ENCODE results near the gene PARP12.

DNA sequence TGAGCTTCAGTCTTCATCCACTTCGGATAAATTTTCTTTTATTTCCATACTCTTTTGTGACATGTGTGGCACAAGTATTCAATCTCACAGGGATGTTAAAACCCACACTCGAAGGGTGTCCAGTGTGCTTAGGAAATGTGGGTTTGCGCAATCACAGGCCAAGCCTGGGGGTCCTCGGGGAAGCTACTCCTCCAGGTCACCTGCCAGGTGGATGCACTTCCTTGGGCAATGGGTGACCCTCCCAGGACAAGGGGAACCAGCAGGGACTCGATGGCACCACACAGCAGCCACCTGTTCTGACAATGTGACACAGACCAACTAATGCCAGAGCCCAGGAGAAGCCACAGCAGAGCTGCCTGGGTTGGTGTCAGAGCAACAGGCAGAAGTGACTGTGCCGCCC, 39.0 kb downstream of the PARP12 start:
- TF ChIP-seq ZNF585B (tag by site-specific recombination; IDR thresholded peaks at IDR 0.05) = no peak
- TF ChIP-seq, protein P1, sequence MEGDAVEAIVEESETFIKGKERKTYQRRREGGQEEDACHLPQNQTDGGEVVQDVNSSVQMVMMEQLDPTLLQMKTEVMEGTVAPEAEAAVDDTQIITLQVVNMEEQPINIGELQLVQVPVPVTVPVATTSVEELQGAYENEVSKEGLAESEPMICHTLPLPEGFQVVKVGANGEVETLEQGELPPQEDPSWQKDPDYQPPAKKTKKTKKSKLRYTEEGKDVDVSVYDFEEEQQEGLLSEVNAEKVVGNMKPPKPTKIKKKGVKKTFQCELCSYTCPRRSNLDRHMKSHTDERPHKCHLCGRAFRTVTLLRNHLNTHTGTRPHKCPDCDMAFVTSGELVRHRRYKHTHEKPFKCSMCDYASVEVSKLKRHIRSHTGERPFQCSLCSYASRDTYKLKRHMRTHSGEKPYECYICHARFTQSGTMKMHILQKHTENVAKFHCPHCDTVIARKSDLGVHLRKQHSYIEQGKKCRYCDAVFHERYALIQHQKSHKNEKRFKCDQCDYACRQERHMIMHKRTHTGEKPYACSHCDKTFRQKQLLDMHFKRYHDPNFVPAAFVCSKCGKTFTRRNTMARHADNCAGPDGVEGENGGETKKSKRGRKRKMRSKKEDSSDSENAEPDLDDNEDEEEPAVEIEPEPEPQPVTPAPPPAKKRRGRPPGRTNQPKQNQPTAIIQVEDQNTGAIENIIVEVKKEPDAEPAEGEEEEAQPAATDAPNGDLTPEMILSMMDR (tag by site-specific recombination; IDR thresholded peaks at IDR 0.05) = no peak
- TF ChIP-seq, protein P2, sequence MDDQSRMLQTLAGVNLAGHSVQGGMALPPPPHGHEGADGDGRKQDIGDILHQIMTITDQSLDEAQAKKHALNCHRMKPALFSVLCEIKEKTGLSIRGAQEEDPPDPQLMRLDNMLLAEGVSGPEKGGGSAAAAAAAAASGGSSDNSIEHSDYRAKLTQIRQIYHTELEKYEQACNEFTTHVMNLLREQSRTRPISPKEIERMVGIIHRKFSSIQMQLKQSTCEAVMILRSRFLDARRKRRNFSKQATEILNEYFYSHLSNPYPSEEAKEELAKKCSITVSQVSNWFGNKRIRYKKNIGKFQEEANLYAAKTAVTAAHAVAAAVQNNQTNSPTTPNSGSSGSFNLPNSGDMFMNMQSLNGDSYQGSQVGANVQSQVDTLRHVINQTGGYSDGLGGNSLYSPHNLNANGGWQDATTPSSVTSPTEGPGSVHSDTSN (CRISPR knock-in tag; IDR thresholded peaks at IDR 0.05) = no peak
- no peak for TF ChIP-seq ZNF510 (tag by site-specific recombination; IDR thresholded peaks at IDR 0.05; ENCODE audit: insufficient replicate concordance)
- no peak for TF ChIP-seq ZNF501 (tag by site-specific recombination; IDR thresholded peaks at IDR 0.05)
- TF ChIP-seq, protein P3, sequence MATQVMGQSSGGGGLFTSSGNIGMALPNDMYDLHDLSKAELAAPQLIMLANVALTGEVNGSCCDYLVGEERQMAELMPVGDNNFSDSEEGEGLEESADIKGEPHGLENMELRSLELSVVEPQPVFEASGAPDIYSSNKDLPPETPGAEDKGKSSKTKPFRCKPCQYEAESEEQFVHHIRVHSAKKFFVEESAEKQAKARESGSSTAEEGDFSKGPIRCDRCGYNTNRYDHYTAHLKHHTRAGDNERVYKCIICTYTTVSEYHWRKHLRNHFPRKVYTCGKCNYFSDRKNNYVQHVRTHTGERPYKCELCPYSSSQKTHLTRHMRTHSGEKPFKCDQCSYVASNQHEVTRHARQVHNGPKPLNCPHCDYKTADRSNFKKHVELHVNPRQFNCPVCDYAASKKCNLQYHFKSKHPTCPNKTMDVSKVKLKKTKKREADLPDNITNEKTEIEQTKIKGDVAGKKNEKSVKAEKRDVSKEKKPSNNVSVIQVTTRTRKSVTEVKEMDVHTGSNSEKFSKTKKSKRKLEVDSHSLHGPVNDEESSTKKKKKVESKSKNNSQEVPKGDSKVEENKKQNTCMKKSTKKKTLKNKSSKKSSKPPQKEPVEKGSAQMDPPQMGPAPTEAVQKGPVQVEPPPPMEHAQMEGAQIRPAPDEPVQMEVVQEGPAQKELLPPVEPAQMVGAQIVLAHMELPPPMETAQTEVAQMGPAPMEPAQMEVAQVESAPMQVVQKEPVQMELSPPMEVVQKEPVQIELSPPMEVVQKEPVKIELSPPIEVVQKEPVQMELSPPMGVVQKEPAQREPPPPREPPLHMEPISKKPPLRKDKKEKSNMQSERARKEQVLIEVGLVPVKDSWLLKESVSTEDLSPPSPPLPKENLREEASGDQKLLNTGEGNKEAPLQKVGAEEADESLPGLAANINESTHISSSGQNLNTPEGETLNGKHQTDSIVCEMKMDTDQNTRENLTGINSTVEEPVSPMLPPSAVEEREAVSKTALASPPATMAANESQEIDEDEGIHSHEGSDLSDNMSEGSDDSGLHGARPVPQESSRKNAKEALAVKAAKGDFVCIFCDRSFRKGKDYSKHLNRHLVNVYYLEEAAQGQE (tag by site-specific recombination; IDR thresholded peaks at IDR 0.05) = no peak
- no peak for TF ChIP-seq ZFP3 (tag by site-specific recombination; IDR thresholded peaks at IDR 0.05; ENCODE audit: low read depth)
- TF ChIP-seq ZNF138 (tag by site-specific recombination; IDR thresholded peaks at IDR 0.05; ENCODE audit: borderline replicate concordance) = no peak
- no peak for TF ChIP-seq ZNF37A (tag by site-specific recombination; IDR thresholded peaks at IDR 0.05)
- TF ChIP-seq ZNF544 (tag by site-specific recombination; IDR thresholded peaks at IDR 0.05) = no peak
- TF ChIP-seq ZNF837 (tag by site-specific recombination; IDR thresholded peaks at IDR 0.05) = no peak
- TF ChIP-seq ZNF785 (tag by site-specific recombination; IDR thresholded peaks at IDR 0.05) = no peak

Data from HEK293 (cell line).